Endometrial microvascular endothelial cells (primary cell): Measurements from ENCODE around the gene ANKRD23. TPM values are rescaled to one million over a fixed set of nuclear protein-coding genes. Genes with fewer than 3 reads are reported as not detected.

Source experiments
- in situ Hi-C: cut with HindIII; loops from 2 replicates; pipeline ENCODE4 v1.10.0; 2017; ENCODE audit warnings: low sequenced_read_pairs, low pct_unique_long_range_greater_than_20kb; ENCODE audit errors: inconsistent ontology term
- total RNA-seq: library from RNA; depleted of rRNA; stranded (reverse); fragments of >200 nt; gene quantifications from one replicate; pipeline ENCODE4 v1.2.3, GENCODE V29; 2015; ENCODE audit errors: inconsistent ontology term

ANKRD23 gene
- total RNA-seq, 1 donor from 2014 or later = 1.1 TPM

DNA sequence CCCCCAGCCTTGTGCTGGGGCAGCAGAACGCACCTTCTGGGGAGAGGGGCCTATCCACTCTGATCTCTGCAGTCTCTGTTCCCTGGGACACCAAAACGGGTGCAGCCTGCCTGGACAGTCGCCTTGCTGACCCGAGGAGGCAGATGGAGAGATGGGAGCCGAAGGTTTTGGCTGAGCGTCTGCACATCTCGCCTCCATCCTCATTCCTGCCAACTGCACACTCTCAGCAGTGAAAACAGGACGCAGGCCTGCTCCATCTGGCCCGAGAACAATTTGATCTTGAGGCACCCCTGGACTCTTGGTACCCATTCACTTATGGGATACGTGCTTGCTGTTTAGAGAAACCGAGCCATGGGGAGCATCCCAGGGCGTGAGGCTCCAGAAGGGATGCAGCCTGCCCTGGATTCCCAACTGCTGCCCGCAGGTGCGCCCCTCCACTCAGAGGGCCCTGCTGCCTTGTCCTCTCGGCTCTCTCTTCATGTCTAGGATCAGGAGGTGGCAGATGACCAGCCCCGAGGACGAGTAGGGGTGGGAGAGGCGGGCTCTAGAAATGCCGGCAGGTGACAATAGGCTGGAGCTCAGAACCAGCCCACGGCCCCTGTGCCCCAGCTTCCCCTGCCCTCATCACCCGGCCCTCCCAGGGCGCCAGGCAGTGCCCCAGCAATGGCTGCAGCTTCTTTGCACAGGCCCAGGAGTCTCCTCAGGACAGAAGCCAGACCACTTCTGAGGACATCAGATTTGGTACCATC is 35.1 kb upstream of the ANKRD23 start:
- in situ Hi-C loops = no loop called here

- in situ Hi-C loops = no loop called here
Measured at GRCh38 chr2:96878171-96878570, 34.4 kb upstream of the ANKRD23 start.

DNA sequence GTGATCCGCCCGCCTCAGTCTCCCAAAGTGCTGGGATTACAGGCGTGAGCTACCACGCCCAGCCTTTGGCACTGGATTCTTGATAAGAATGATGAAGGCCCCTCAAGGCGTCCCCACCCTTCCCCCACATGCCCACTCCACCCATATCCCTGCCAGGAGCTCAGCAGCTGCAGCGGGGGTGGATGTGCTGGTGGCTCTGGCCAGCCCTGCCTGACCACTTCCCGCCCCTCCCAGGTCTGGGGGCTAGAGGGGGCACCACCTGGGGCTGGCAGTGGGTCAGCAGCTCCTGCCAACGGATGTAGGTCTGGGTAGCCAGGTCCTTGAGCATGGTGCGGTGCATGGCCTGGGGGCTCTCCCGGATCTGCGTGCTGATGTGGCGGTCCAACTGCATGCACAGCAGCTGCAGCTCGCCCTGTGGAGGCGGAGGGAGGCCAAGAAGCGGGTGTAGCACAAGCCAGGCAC is 33.8 kb upstream of the ANKRD23 start:
- in situ Hi-C loops = no loop called here

GRCh38 chr2:96877042-96877451 is 33.2 kb upstream of the ANKRD23 start:
- in situ Hi-C loops = no loop called here

DNA sequence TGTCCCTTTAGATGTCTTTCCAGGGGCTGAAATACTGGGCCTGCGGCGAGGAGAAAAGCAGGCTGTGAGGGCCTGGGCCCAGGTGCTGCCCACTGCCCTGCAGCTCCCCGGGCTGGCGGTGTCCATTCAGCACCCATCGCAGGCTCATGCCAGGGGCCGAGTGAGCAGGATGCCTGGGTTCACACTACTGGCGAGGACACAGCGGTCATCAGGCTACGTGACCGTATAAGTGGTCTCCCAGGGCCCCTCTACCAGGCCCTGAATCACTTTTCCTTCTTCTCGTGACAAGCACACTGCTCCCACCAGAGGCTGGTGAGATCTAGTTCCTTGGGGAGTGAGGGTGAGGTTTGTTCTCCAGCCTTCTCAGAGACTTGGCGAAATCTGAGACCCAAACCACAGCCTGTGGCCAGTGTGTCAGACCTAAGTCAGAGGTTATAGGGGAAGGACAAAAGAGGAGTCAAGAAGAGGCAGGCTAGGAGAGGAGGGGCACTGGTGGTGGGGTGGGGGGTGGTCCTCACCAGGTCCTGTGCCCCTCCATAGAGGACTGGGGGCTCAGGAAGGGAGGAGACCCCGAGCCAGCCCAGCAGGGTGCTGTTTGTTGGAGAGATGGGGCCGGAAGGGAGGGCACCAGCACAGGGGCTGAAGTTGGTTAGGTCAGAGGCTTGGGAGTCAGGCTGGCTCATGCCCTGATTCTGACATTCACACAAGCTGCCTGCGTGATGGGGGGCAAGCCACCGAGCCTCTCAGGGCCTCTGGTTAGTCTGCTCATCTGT is 32.6 kb upstream of the ANKRD23 start:
- in situ Hi-C loops = no loop called here

GRCh38 chr2:96875498-96876268 is 31.9 kb upstream of the ANKRD23 start:
- in situ Hi-C loops = no loop called here

DNA sequence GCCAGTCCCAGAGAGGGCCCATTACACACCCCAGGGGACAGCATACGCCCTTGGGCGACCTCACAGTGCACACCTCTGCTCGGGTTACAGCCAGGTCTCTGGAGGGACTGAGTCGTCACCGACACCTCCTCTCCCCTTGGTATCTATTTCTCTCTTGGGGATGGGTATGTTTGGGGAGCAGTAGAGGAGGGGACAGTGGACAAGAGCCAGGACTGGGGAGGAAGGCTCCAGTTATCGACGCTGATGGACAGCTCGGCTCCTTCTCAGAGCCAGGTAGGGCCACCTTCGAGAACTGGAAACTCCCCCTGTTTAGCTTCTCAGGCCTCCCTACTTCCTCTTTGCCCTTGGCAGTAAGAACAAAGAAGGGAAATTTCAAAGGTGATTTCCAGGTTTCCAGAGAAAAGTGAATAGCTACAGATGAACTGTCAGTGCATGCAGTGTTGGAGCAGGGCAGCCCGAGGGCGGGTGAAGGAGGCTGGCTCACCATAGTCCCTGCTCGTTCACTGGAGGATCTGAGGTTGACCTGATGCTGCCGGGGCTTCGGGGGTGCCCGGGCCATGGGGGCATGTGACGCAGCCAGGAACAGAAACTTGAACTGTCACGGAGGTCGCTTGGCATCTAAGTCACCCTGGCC is 30.5 kb upstream of the ANKRD23 start:
- in situ Hi-C loops = no loop called here

DNA sequence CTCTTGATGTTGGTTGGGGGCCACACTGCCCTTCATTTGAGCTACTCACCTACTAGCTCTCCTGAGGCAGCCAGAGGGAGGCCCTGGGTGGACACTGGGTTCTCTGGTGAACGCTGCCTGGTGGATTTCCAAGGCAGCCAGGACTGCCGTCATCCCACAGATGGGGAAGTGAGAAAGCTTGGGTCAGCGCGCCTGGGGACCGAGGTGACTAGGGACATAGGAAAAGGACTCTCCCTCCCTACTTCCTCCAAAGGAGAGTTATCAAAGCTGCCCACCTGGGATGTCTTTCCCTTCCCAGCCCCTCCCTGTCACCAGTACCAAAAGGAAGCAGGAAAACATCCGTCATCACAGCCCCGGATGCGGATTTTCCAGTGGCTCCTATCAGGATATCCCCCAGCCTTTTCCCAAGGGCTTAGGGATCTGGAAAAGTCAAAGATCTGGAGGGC is 29.9 kb upstream of the ANKRD23 start:
- in situ Hi-C loops = no loop called here

- in situ Hi-C loops = no loop called here
Measured at GRCh38 chr2:96872591-96873349, 28.9 kb upstream of the ANKRD23 start.

GRCh38 chr2:96870626-96871255 is 26.9 kb upstream of the ANKRD23 start:
- in situ Hi-C loops = no loop called here

GRCh38 chr2:96869822-96870625 is 26.2 kb upstream of the ANKRD23 start, which contains the start of gene SEMA4C:
Gene SEMA4C, minus strand, starts transcription at chr2:96870080. Its CDS starts 2,194 bp downstream, at chr2:96867886.
- in situ Hi-C loops = no loop called here

DNA sequence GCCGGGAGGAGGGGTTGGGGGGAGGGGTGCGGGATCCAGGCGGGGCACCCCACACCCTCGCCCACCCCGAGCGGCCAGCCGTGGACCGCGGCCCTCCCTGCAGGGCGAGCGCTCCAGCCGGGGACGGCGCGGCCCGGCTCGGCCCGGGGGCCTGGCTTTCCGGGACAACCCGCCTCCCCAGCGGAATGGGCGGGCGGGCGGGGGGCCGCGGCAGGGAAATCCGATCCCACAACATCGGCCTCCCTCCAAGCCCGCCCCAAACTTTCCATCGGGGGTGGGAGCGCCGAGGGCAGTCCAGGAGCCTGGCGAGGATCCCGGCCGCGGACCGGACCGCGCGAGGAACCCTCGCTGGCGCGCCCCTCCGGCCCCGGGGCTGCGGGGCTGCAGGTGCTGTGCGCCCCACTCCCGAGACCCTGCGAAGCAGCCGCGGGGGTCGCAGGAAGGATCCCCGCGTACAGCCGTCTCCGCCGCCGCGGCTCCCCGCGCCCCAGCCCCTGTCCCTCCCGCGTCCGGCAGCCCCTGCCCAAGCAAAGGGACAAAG is 25.5 kb upstream of the ANKRD23 start:
- in situ Hi-C loops = no loop called here

DNA sequence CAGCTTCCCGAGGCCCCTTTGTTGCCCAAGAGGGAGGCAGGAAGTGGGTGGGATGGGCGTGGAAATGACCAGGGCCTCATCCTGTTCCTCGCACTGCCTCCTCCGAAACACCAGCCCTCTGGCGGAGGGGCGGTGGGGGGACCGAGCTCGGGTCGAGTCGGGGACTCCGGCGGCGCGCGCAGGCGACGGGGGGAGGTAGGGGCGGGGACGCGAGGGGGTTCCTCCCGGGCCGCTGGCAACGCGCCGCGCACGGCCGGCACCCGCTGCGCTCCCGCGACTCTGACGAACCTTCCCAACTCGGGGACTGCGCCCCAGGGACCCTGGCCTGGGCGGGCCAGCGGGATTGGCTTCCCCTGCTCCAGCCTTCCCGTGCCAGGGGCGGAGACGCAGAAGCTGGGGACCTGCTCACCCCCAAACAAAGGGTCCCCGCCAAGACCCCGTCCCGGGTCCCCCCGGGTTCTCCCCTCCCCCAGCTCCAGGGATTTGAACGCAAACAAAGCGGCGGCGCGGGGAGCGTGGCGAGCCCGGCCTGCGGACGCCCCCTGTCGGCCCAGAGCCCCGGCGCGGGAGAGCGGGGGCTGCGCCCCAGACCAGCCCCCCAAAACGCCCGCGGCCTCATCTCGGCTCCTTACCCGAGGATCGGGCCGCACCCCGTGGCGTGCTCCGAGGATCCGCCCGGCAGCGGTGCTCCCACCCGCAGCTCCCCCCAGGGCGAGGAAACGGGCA is 24.9 kb upstream of the ANKRD23 start:
- in situ Hi-C loops = no loop called here

GRCh38 chr2:96867756-96868554 is 24.1 kb upstream of the ANKRD23 start:
- in situ Hi-C loops = no loop called here

DNA sequence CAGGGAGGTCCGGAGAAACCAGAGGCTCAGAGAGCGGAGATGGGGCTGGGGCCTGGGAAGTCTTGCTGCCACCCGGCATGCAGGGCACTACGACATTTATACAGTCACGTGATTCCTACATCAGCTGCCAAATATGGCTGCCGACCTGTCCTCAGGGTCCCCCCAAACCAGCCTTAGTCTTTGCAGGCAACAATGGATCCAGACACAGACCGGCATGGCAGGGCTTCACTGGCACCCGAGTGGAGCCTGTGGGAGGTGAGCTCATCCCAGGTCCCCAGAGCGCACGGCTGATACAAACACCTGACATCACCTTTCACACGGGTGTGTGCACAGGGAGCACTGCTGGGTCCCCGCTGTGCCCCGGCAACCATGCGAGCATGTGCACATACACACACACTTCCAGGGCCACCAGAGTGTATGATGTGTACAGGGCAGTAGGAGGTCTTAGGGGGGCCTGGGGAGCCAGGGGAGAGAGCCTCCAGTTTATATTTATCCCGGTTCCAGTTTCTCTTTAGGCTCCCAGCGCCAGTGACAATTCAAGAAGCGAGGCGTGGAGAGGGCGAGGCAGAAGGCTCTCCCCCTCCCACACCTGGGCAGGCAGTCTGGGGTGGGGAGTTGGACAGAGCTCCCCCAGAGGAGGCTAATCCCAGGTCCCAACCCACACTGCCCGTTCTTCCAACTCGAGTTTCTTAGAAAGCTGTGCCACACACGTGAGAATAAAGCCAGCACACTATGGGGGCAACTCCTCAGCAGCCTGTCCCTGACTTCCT is 23.4 kb upstream of the ANKRD23 start:
- in situ Hi-C loops = no loop called here
